PC-3 (cell line): ENCODE data around the gene JSRP1. TPM values are rescaled to one million over a fixed set of nuclear protein-coding genes. Genes with fewer than 3 reads are reported as not detected.

ENCODE experiments used
- ATAC-seq: fragments of 200-7000 bp; cut with Tn5 transposase; 2 replicates; pipeline ENCODE4 v1.9.1; 2020; ENCODE audit warnings: mild to moderate bottlenecking, moderate library complexity
- BruUV-seq: library from RNA; stranded (reverse); fragments of 400-500 nt; replicated peaks from 2 replicates; lab custom pipeline; 2021; lab: Mats Ljungman, UMichigan
- CTCF ChIA-PET: fragments of 300-600 bp; sonication (Branson Sonifier 250); formaldehyde crosslinking; loops from one replicate; lab custom pipeline; 2022; ENCODE audit warnings: antibody characterized with exemption; lab: Charles Lee
- POLR2A ChIA-PET: fragments of 300-600 bp; sonication (Branson Sonifier 250); formaldehyde crosslinking; loops from one replicate; lab custom pipeline; 2022; ENCODE audit warnings: antibody characterized with exemption; ENCODE audit not compliant: unreplicated experiment; lab: Charles Lee
- DNase-seq: peaks from one replicate; pipeline ENCODE4 v3.0.0-alpha.2; 2015
- H2AFZ ChIP-seq: fragments of 300-600 bp; sonication (generic); 2 replicates; pipeline ENCODE4 v1.6.0; 2016; ENCODE audit warnings: antibody characterized with exemption, low read length
- H3F3A ChIP-seq: fragments of 300-600 bp; sonication (generic); one replicate; pipeline ENCODE4 v1.6.0; 2017; ENCODE audit warnings: antibody characterized with exemption, low read length, control low read depth, mild to moderate bottlenecking; ENCODE audit not compliant: unreplicated experiment
- H3K27ac ChIP-seq: fragments of 300-600 bp; sonication (generic); 2 replicates; pipeline ENCODE4 v1.5.1; 2016; ENCODE audit warnings: mild to moderate bottlenecking, low read length
- H3K27me3 ChIP-seq: fragments of 300-600 bp; sonication (generic); 2 replicates; pipeline ENCODE4 v1.6.1; 2016; ENCODE audit warnings: low read length, mixed read lengths
- H3K36me3 ChIP-seq: fragments of 300-600 bp; sonication (generic); 2 replicates; pipeline ENCODE4 v1.6.1; 2016; ENCODE audit warnings: low read depth, mixed run types, low read length, mixed read lengths
- H3K4me1 ChIP-seq: fragments of 300-600 bp; sonication (generic); 2 replicates; pipeline ENCODE4 v1.5.1; 2016; ENCODE audit warnings: low read length; ENCODE audit not compliant: insufficient read depth
- H3K4me2 ChIP-seq: fragments of 300-600 bp; sonication (generic); 2 replicates; pipeline ENCODE4 v1.6.0; 2016; ENCODE audit warnings: low read length
- H3K4me3 ChIP-seq: fragments of 300-600 bp; sonication (generic); 2 replicates; pipeline ENCODE4 v1.5.1; 2016; ENCODE audit warnings: mild to moderate bottlenecking, low read length, mixed read lengths
- H3K79me2 ChIP-seq: fragments of 300-600 bp; sonication (generic); 2 replicates; pipeline ENCODE4 v1.6.1; 2017; ENCODE audit warnings: low read length, mixed read lengths
- H3K9ac ChIP-seq: fragments of 300-600 bp; sonication (generic); 2 replicates; pipeline ENCODE4 v1.6.0; 2016; ENCODE audit warnings: mild to moderate bottlenecking, low read length
- H3K9me2 ChIP-seq: fragments of 300-600 bp; sonication (generic); replicated peaks from 2 replicates; pipeline ENCODE4 v1.6.1; 2016; ENCODE audit warnings: mixed run types, low read length, mixed read lengths
- H3K9me3 ChIP-seq: fragments of 300-600 bp; sonication (generic); 2 replicates; pipeline ENCODE4 v1.6.1; 2016; ENCODE audit warnings: low read length, mixed read lengths
- H4K20me1 ChIP-seq: fragments of 300-600 bp; sonication (generic); 2 replicates; pipeline ENCODE4 v1.6.1; 2016; ENCODE audit warnings: low read length, mixed read lengths
- CTCF ChIP-seq: fragments of 300-600 bp; sonication (generic); conservative IDR thresholded peaks from 2 replicates; pipeline ENCODE4 v1.5.1; 2017; ENCODE audit warnings: antibody characterized with exemption, low read depth, mild to moderate bottlenecking, low read length
- EZH2 ChIP-seq: fragments of 300-600 bp; sonication (generic); IDR thresholded peaks from one replicate; pipeline ENCODE4 v1.6.1; 2017; ENCODE audit warnings: antibody characterized with exemption, mild to moderate bottlenecking, low read length; ENCODE audit not compliant: unreplicated experiment
- EZH2phosphoT487 ChIP-seq: fragments of 300-600 bp; sonication (generic); IDR thresholded peaks from 2 replicates; pipeline ENCODE4 v1.6.1; 2018; ENCODE audit warnings: mild to moderate bottlenecking, antibody characterized with exemption, low read length, borderline replicate concordance
- intact Hi-C: fragments of 100-400 bp; cut with micrococcal nuclease; formaldehyde crosslinking; loops from 2 replicates; pipeline ENCODE4 v1.9.0; 2023
- total RNA-seq: library from RNA; depleted of rRNA; stranded (reverse); fragments of >200 nt; gene quantifications from 2 replicates; pipeline ENCODE4 v1.2.3, GENCODE V29; 2014

The JSRP1 gene
- total RNA-seq, 1 experiment from 2014 or later: not detected

GRCh38 chr19:2254064-2254872 lies 1.9 kb downstream of the JSRP1 start:
- H3K27me3 ChIP-seq: no peaks in the 10 kb centered on the region
- no peak overlapping the region for H3K4me3 ChIP-seq
- no TSS peak for BruUV-seq
- H3K79me2 ChIP-seq: no peaks in the 10 kb centered on the region
- intact Hi-C loops: no loop called here
- no peak overlapping the region for H3K27ac ChIP-seq
- CTCF ChIA-PET: no interaction called here
- H3K9ac ChIP-seq: no peak overlapping the region
- H3K4me1 ChIP-seq: no peaks in the 10 kb centered on the region
- TF ChIP-seq EZH2phosphoT487 (no peak), EZH2 (no peak), CTCF (no peak)
- H4K20me1 ChIP-seq: no peaks in the 10 kb centered on the region
- H3K9me3 ChIP-seq: no peaks in the 10 kb centered on the region
- no peaks in the 10 kb centered on the region for H3F3A ChIP-seq
- H3K36me3 ChIP-seq: no peaks in the 10 kb centered on the region
- POLR2A ChIA-PET: no interaction called here
- H3K9me2 ChIP-seq: no peaks in the 10 kb centered on the region
- no peak overlapping the region for H3K4me2 ChIP-seq
- H2AFZ ChIP-seq: no peak overlapping the region
- DNase-seq: no peak
- no peak for ATAC-seq

GRCh38 chr19:2253106-2254063 lies 2.8 kb downstream of the JSRP1 start:
- POLR2A ChIA-PET: no interaction called here
- H3K79me2 ChIP-seq: no peaks in the 10 kb centered on the region
- no peaks in the 10 kb centered on the region for H3K9me2 ChIP-seq
- intact Hi-C loops: no loop called here
- no TSS peak for BruUV-seq
- no peak overlapping the region for H3K4me2 ChIP-seq
- CTCF ChIA-PET: no interaction called here
- TF ChIP-seq EZH2: no peak
- TF ChIP-seq CTCF: 0 out of 2 replicates have a peak, but pooled peaks have one; percentile 25
- H3F3A ChIP-seq: no peaks in the 10 kb centered on the region
- no peak overlapping the region for H3K9ac ChIP-seq
- no peak for DNase-seq
- no peaks in the 10 kb centered on the region for H3K36me3 ChIP-seq
- H3K27me3 ChIP-seq: no peaks in the 10 kb centered on the region
- no peak overlapping the region for H2AFZ ChIP-seq
- no peak overlapping the region for H3K27ac ChIP-seq
- ATAC-seq: no peak
- no peaks in the 10 kb centered on the region for H3K4me1 ChIP-seq
- no peaks in the 10 kb centered on the region for H3K9me3 ChIP-seq
- no peaks in the 10 kb centered on the region for H4K20me1 ChIP-seq
- no peak overlapping the region for H3K4me3 ChIP-seq
